ENCODE data around the gene EBNA1BP2.

DNA sequence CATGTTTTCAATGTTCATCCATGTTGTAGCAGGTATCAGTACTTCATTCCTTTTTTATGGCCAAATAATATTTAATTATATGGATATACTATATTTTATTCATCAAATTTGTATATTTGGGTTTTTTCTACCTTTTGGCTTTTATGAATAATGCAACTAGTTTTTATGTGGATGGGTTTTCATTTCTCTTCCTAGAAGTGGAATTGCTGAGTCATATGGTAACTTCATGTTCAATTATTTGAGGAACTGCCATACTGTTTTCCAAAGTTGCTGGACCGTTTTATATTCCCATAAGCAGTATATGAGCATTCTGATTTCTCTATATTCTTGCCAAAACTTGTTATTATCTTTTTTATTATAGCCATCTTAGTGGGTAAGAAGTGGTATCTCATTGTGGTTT lies 16.0 kb upstream of the EBNA1BP2 start:
- TF ChIP-seq, protein P1, sequence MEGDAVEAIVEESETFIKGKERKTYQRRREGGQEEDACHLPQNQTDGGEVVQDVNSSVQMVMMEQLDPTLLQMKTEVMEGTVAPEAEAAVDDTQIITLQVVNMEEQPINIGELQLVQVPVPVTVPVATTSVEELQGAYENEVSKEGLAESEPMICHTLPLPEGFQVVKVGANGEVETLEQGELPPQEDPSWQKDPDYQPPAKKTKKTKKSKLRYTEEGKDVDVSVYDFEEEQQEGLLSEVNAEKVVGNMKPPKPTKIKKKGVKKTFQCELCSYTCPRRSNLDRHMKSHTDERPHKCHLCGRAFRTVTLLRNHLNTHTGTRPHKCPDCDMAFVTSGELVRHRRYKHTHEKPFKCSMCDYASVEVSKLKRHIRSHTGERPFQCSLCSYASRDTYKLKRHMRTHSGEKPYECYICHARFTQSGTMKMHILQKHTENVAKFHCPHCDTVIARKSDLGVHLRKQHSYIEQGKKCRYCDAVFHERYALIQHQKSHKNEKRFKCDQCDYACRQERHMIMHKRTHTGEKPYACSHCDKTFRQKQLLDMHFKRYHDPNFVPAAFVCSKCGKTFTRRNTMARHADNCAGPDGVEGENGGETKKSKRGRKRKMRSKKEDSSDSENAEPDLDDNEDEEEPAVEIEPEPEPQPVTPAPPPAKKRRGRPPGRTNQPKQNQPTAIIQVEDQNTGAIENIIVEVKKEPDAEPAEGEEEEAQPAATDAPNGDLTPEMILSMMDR (IDR thresholded peaks at IDR 0.05; ENCODE audit: low read length) = no peak
- no peak for TF ChIP-seq EZH2 (IDR thresholded peaks at IDR 0.05; ENCODE audit: borderline replicate concordance, low read length)

Measured in OCI-LY1 (cell line).